HG03097 (cell line): ENCODE data around the gene UNC13C.

Experiments
- ATAC-seq: cut with Tn5 transposase; IDR thresholded peaks from one replicate; pipeline ENCODE4 v1.9.1; 2021; ENCODE audit not compliant: unreplicated experiment, low FRiP score

Gene UNC13C

GRCh38 chr15:54547491-54547890, 569.2 kb downstream of the UNC13C start:
- no peak for ATAC-seq

DNA sequence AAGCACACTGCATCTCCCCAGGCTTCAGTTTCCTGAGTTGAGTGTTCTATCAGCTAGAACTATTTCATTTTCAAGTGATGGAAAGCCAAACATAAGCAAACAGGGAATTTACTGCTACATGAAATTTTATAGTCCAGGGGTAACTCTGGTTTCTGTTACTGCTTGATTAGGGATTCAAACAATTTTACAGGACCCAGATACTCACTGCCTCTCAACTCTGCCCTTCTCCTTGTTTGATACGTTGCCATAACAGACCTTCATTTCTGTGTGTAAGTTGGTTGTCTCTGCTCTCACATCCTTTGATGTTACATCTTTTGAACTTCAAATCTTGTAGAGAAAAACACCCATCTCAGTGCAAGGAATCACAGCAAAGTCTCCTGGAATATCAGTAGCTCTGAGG, 572.7 kb downstream of the UNC13C start:
- ATAC-seq: no peak

DNA sequence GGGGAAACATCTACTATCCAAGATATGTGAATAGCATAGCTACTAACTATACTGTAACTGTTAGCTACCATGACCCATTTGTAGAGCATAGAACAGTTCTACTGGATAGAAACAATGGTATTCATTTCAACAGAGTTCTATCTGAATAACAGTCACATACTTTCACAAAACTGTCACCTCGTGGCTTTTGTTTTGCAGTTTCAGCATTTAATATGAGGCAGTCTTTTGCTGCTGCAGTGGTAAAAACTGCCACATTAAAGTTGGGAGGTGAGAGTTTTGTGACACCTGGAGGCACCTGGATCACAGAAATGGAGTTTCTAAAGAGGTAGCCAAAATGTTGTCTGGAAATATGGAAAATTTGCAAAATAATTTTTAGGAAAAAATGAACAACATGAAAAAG, 578.0 kb downstream of the UNC13C start:
- no peak for ATAC-seq

DNA sequence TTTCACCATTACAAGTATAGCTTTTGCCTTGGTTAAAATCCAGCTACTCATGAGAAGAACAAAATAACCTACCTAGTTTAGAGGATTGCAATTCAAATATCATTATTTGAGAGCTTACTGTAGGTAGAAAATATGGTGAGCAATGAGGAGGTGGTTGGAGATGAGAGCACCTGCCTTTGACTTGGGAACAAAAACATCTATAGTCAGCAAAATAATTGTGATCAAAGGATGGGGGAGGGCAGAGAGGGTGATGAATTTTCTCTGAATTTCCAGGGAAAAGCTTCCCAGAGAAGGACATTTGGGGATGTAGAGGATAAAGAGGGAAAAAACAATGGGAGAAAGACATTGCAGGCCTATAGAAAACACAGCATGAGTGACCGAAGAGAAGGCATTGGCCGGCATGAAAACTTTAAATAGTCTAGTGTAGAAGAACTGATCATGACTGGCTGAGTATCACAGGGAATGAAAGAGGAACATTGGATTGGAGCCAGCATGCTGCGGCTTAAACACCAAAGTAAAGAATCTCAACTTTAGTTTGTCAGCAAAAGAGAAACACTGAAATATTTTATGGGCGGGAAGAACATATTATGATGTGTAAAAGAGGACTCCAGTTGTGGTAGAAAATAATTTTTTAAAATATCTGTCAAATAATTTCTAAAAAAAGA, 581.3 kb downstream of the UNC13C start:
- ATAC-seq: no peak

DNA sequence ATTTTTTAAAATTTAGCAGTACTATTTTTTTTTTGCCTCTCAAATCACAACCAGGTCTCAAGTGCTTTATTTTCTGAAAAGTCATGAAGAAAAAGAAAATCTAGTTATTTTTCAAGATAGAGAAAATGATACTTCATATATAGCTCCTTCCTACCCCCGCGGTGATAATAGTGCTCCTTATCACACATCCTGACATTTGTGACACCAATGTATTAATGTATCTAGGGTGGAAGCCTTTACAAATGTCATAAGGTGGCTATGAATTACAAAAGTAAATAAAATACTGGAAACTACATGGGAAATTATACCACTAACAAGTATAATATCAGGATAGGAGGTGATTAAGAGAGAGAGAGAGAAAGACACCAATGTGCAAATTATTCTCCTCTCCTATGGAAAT, 582.2 kb downstream of the UNC13C start:
- no peak for ATAC-seq

DNA sequence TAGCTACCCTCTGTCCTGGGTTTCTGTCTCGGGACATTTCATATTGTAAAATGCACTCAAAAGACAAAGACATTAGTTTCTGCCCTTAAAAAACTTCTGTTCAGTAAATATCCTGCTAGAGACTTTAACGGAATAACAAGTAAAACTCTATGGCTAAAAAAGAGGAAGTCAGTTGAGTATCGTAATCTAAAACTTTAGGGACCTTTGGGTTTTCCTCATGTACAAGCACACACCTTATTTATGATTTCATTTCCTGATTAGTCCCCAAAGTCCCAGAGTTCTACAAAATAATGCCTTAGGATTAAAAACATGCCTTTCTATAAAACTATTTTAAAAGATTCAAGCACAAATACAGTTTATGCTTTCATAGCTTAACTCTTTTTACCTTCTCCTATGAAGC, 585.9 kb downstream of the UNC13C start:
- no peak for ATAC-seq

- ATAC-seq: no peak
These were observed 588.4 kb downstream of the UNC13C start for GRCh38 chr15:54566654-54567053.

DNA sequence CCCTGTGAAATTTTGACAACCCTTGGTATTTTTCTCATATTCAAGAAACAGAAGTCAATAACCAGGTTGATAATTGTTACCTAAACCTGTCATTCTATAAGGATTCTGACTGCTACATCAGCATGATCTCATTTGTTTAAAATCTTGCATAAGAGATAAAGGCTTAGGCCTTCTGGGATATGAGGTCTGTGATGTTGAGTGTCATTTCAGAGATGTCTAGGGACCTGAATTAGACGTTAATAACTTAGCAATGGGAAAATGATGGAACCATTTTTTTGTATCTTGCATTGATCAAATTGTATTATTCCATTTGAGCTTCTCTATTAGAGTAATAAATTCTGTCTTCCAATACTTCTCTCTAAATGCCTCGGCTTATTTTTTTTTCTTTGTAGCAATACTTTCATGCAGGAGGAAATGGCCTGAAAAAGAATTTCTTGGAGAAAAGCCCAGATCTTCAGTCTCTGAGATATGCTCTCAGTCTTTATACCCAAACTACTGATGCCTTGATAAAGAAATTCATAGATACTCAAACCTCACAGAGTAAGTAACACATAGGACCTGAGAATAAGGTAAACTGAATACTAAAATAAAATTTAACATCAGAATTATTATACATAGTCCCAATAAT, 589.3 kb downstream of the UNC13C start:
- ATAC-seq: no peak

DNA sequence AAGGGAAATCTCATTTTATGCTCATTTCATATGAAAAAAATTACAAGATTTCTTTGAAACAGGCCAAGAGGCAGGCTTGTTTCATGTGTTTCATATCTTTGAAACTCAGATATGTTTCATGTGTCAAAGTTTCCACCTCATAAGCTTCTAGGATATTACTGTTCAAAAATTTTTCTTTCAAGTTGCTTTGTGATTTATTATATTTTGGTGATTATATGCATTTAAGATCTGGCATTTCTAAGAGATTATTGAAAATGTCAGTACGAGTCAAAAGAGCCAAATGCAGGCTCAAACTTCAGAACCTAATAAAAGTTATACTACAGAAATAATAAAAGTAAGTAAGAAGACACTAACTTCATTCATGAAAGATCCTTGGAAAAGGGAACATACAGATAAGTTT, 590.1 kb downstream of the UNC13C start:
- ATAC-seq: no peak

DNA sequence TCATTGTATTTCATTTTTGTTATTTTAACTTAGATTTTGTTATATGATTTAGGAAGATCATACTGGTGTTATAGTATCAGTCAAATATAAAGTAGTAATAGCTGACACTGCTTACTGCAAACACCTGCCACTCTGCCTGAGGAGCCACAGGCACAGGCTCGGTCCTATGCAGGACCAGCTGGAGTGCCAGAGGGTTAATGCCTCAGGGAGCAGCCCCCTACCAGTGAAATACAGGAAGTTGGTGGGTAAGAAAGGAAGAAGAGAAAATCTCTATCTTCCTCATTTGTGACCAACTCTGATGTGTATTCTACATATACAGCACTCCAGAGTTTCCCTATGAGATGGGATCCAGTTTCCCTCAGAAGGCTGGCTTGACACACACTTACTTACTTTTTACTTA, 593.3 kb downstream of the UNC13C start:
- ATAC-seq: no peak

GRCh38 chr15:54575586-54575985, 597.3 kb downstream of the UNC13C start:
- no peak for ATAC-seq

- ATAC-seq: no peak
These were observed 598.2 kb downstream of the UNC13C start for GRCh38 chr15:54576298-54576935.

- ATAC-seq: no peak
These were observed 599.4 kb downstream of the UNC13C start for GRCh38 chr15:54577476-54578250.

- no peak for ATAC-seq
These were observed 601.6 kb downstream of the UNC13C start for GRCh38 chr15:54579855-54580254.

- no peak for ATAC-seq
These were observed 602.4 kb downstream of the UNC13C start for GRCh38 chr15:54580643-54581042.

GRCh38 chr15:54582863-54583643, 604.8 kb downstream of the UNC13C start:
- ATAC-seq: no peak

DNA sequence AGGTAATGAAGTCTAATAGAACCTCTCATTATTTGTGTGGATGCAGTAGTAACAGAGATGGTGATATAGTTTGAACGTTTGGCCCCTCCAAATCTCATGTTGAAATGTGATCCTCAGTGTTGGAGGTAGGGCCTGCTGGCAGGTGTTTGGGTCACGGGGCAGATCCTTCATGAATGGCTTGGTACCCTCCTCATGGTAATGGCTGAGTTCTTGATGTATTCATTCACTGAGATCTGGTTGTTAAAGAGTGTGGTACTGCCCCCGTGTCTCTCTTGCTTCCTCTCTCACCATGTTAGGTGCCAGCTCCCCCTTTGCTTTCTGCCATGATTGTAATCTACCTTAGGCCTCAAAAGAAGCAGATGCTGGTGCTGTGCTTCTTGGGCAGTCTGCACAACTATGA, 606.8 kb downstream of the UNC13C start:
- no peak for ATAC-seq

DNA sequence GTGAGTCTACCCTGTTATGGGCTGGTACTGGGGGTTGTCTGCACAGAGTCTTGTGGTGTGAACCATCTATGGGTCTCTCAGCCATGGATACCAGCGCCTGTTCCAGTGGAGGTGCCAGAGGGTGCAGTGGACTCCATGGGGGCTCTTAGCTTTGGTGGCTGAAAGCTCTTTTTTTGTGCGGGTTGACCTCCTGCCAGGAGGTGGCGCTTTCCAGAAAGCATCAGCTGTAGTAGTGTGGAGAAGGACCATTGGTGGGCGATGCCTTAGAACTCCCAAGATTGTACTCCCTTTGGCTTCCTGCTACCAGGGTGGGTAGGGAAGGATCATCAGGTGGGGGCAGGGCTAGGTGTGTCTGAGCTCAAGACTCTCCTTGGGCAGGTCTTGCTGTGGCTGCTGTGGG, 615.9 kb downstream of the UNC13C start:
- ATAC-seq: no peak

- ATAC-seq: no peak
These were observed 621.1 kb downstream of the UNC13C start for GRCh38 chr15:54599386-54599785.

DNA sequence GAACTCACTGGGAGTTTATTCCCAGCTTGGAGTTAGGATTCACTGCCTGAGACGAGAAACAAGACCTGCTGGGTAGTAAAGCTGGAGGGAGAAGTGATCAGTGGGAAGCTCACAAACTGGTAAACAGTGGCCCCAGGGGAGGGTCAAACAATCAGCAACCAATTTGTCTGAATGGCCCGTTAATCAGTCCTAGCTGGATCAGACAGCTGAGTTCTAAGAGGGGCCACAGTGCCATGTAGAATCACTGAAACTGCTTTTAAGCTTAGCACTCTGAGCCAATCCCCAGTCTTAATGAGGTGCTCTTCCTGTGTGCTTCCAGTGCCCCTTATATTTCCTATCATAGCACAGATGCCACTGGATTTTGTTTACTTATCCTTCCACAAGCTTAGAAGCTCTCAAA, 626.8 kb downstream of the UNC13C start:
- no peak for ATAC-seq

DNA sequence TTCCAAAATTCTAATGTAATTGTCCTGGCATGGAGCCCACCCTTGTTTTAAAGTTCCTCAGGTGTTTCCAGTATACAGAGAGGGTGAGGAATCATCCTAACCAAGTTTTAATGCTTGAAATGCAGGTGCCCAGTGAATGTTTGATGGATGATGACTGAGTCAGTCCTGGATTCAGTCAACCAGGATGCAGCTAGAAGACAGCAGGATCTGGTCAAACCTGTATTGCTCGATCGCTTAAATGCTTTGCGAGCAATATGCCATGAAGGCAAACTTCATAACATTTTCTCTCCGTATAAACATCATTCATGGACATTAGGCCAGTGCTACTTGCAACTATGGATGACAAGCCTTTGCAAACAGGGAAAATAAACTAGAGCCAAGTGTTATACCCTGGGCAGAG, 627.3 kb downstream of the UNC13C start:
- ATAC-seq: no peak
